Liver (tissue), 9 donors: ENCODE data around the gene RABEP2. TPM values are rescaled to one million over a fixed set of nuclear protein-coding genes. Genes with fewer than 3 reads are reported as not detected.

ENCODE experiments used
- DNase-seq: peaks from one replicate; pipeline ENCODE4 v3.0.0-alpha.2; 2017; ENCODE audit warnings: low spot score
- H3K27ac ChIP-seq, 2 donors: one replicate each; pipeline ENCODE4 v1.7.0; 2013; ENCODE audit warnings: inconsistent platforms in 2 of 2, low read length in 2 of 2, control low read depth in 1 of 2, low read depth in 1 of 2, mild to moderate bottlenecking in 1 of 2
- H3K27me3 ChIP-seq, 4 donors: one replicate each; pipeline versions ENCODE4 v1.6.1 to v1.7.0; 2013; ENCODE audit warnings: low read length in 3 of 4, inconsistent platforms in 1 of 4, mild to moderate bottlenecking in 1 of 4, moderate library complexity in 1 of 4; ENCODE audit not compliant: control insufficient read depth in 4 of 4, insufficient read depth in 4 of 4
- H3K36me3 ChIP-seq, 4 donors: one replicate each; pipeline versions ENCODE4 v1.6.1 to v1.7.0; 2013; ENCODE audit warnings: low read length in 3 of 4, mild to moderate bottlenecking in 3 of 4, low read depth in 1 of 4, moderate library complexity in 1 of 4; ENCODE audit not compliant: control insufficient read depth in 4 of 4, insufficient read depth in 3 of 4
- H3K4me1 ChIP-seq, 4 donors: one replicate each; pipeline versions ENCODE4 v1.6.1 to v1.7.0; 2013; ENCODE audit warnings: low read length in 3 of 4, mild to moderate bottlenecking in 3 of 4, moderate library complexity in 1 of 4; ENCODE audit not compliant: control insufficient read depth in 4 of 4, insufficient read depth in 4 of 4
- H3K4me3 ChIP-seq, 3 donors: one replicate each; pipeline versions ENCODE4 v1.6.1 to v1.7.0; 2013; ENCODE audit warnings: low read length in 3 of 3, control low read depth in 1 of 3, low read depth in 1 of 3, mild to moderate bottlenecking in 1 of 3
- H3K9ac ChIP-seq, 2 donors: one replicate each; pipeline ENCODE4 v1.7.0; 2013; ENCODE audit warnings: low read length in 2 of 2, mild to moderate bottlenecking in 2 of 2, moderate library complexity in 2 of 2, control low read depth in 1 of 2, low read depth in 1 of 2
- H3K9me3 ChIP-seq, 4 donors: one replicate each; pipeline versions ENCODE4 v1.6.1 to v1.7.0; 2013; ENCODE audit warnings: low read length in 3 of 4; ENCODE audit not compliant: control insufficient read depth in 4 of 4
- EGR1 ChIP-seq, 2 donors: IDR thresholded peaks; 2 replicates each; pipeline ENCODE4 v1.6.1; 2016 to 2018; ENCODE audit warnings: antibody characterized with exemption in 2 of 2, low read depth in 2 of 2
- FOXA1 ChIP-seq: IDR thresholded peaks from 2 replicates; pipeline ENCODE4 v1.6.1; 2016; ENCODE audit warnings: antibody characterized with exemption
- GABPA ChIP-seq, 2 donors: IDR thresholded peaks in 1 of 2; conservative IDR thresholded peaks in 1 of 2; 2 replicates each; pipeline ENCODE4 v1.6.1; 2016; ENCODE audit warnings: antibody characterized with exemption in 2 of 2, mild to moderate bottlenecking in 1 of 2, moderate library complexity in 1 of 2
- HNF4A ChIP-seq, 2 donors: conservative IDR thresholded peaks; 2 replicates each; pipeline ENCODE4 v1.6.1; 2016; ENCODE audit warnings: antibody characterized with exemption in 2 of 2, mild to moderate bottlenecking in 2 of 2
- HNF4G ChIP-seq: IDR thresholded peaks from 2 replicates; pipeline ENCODE4 v1.6.1; 2016; ENCODE audit warnings: antibody characterized with exemption
- RAD21 ChIP-seq, 2 donors: IDR thresholded peaks; 2 replicates each; pipeline ENCODE4 v1.6.1; 2016; ENCODE audit warnings: antibody characterized with exemption in 2 of 2, mild to moderate bottlenecking in 2 of 2
- SP1 ChIP-seq: IDR thresholded peaks from 2 replicates; pipeline ENCODE4 v1.6.1; 2018; ENCODE audit warnings: antibody characterized with exemption, mild to moderate bottlenecking
- TAF1 ChIP-seq: conservative IDR thresholded peaks from 2 replicates; pipeline ENCODE4 v1.6.1; 2016; ENCODE audit warnings: antibody characterized with exemption, mild to moderate bottlenecking
- YY1 ChIP-seq: IDR thresholded peaks from 2 replicates; pipeline ENCODE4 v1.6.1; 2016; ENCODE audit warnings: antibody characterized with exemption, mild to moderate bottlenecking
- WGBS: extraction: QIAGEN DNeasy Blood & Tissue Kit; methylation state at CpG from one replicate; pipeline ENCODE4 v1.1.7; 2013; 5-methylcytosine and 5-hydroxymethylcytosine counted together
- polyA plus RNA-seq, 2 donors: library from polyadenylated mRNA; stranded (reverse) in 1 of 2; unstranded in 1 of 2; fragments of 200-250 nt in 1 of 2; fragments of >200 nt in 1 of 2; fragmentation: Nextera tagmentation in 1 of 2; extraction: Ambion mirVana in 1 of 2; gene quantifications; one replicate each; pipeline versions ENCODE4 v1.2.1 to v1.2.3, GENCODE V29; 2013 to 2015
- total RNA-seq, 2 donors: library from RNA; depleted of rRNA; stranded (reverse); fragments of >200 nt; gene quantifications; one replicate each; pipeline ENCODE4 v1.2.3, GENCODE V29; 2014
- TF ChIP-seq, protein P1 (sequence below): IDR thresholded peaks from 2 replicates; pipeline ENCODE4 v1.6.1; 2016; ENCODE audit warnings: antibody characterized with exemption
- TF ChIP-seq, protein P2 (sequence below): fragments of 150-350 bp; IDR thresholded peaks from 2 replicates; pipeline ENCODE4 v1.5.1; 2017; ENCODE audit warnings: improper control_type of control experiment, low read depth, low read length; ENCODE audit not compliant: missing input control
- TF ChIP-seq, protein P3 (sequence below): IDR thresholded peaks from 2 replicates; pipeline ENCODE4 v1.6.1; 2016; ENCODE audit warnings: antibody characterized with exemption
- TF ChIP-seq, protein P4 (sequence below): IDR thresholded peaks from 2 replicates; pipeline ENCODE4 v1.6.1; 2016; ENCODE audit warnings: antibody characterized with exemption, mild to moderate bottlenecking
- donor health status: healthy.
- donor health status: healthy.
- donor health status: healthy.
- donor health status: healthy.
- donor health status: healthy.

RABEP2 gene
- total and polyA plus RNA-seq, 4 donors: 3.0 to 16.1 (median 8.3) TPM

DNA sequence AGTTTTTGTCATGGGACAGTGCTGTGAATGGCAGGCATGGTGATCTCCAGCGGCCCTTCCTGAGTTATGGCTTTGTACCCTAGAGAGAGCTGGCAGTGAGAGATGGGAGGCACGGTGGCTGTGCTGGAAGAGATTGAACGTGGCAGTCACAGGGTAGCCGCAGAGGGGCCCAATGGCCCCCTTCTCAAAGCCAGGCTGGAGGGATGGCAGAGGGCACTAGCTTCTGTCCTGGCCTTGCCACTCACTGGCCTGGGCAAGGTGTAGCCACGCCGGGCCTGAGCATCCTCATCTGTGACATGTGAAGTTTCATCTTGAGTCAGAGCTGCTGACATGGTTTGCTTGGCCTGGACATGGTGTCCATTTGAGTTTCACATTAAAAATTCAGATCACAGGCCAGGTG lies 50.6 kb downstream of the RABEP2 start:
- H3K27ac ChIP-seq: no peak overlapping the region
- 97% methylated on average over 6 of the region's 6 CpGs for WGBS
- no peak overlapping the region for H3K9ac ChIP-seq
- TF ChIP-seq, protein P1, sequence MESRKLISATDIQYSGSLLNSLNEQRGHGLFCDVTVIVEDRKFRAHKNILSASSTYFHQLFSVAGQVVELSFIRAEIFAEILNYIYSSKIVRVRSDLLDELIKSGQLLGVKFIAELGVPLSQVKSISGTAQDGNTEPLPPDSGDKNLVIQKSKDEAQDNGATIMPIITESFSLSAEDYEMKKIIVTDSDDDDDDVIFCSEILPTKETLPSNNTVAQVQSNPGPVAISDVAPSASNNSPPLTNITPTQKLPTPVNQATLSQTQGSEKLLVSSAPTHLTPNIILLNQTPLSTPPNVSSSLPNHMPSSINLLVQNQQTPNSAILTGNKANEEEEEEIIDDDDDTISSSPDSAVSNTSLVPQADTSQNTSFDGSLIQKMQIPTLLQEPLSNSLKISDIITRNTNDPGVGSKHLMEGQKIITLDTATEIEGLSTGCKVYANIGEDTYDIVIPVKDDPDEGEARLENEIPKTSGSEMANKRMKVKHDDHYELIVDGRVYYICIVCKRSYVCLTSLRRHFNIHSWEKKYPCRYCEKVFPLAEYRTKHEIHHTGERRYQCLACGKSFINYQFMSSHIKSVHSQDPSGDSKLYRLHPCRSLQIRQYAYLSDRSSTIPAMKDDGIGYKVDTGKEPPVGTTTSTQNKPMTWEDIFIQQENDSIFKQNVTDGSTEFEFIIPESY: no peak
- TF ChIP-seq, protein P2, sequence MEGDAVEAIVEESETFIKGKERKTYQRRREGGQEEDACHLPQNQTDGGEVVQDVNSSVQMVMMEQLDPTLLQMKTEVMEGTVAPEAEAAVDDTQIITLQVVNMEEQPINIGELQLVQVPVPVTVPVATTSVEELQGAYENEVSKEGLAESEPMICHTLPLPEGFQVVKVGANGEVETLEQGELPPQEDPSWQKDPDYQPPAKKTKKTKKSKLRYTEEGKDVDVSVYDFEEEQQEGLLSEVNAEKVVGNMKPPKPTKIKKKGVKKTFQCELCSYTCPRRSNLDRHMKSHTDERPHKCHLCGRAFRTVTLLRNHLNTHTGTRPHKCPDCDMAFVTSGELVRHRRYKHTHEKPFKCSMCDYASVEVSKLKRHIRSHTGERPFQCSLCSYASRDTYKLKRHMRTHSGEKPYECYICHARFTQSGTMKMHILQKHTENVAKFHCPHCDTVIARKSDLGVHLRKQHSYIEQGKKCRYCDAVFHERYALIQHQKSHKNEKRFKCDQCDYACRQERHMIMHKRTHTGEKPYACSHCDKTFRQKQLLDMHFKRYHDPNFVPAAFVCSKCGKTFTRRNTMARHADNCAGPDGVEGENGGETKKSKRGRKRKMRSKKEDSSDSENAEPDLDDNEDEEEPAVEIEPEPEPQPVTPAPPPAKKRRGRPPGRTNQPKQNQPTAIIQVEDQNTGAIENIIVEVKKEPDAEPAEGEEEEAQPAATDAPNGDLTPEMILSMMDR: no peak
- TF ChIP-seq HNF4A (conservative IDR thresholded peaks at IDR 0.05): no peak
- TF ChIP-seq, protein P3, sequence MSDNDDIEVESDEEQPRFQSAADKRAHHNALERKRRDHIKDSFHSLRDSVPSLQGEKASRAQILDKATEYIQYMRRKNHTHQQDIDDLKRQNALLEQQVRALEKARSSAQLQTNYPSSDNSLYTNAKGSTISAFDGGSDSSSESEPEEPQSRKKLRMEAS: no peak
- TF ChIP-seq EGR1 (IDR thresholded peaks at IDR 0.05; ENCODE audit: low read depth in 2 of 2): no peak
- no peak for TF ChIP-seq GABPA (IDR thresholded peaks at IDR 0.05 in 1 of 2, conservative IDR thresholded peaks at IDR 0.05 in 1 of 2)
- H3K4me3 ChIP-seq: no peak overlapping the region
- H3K9me3 ChIP-seq: no peaks in the 10 kb centered on the region
- H3K4me1 ChIP-seq: peaks cover 2 to 4% (median 4%) of the 10 kb centered on the region in 4 donors
- H3K27me3 ChIP-seq: no peaks in the 10 kb centered on the region
- H3K36me3 ChIP-seq: peaks cover 10 to 36% (median 16%) of the 10 kb centered on the region in 4 donors
- no peak for DNase-seq

DNA sequence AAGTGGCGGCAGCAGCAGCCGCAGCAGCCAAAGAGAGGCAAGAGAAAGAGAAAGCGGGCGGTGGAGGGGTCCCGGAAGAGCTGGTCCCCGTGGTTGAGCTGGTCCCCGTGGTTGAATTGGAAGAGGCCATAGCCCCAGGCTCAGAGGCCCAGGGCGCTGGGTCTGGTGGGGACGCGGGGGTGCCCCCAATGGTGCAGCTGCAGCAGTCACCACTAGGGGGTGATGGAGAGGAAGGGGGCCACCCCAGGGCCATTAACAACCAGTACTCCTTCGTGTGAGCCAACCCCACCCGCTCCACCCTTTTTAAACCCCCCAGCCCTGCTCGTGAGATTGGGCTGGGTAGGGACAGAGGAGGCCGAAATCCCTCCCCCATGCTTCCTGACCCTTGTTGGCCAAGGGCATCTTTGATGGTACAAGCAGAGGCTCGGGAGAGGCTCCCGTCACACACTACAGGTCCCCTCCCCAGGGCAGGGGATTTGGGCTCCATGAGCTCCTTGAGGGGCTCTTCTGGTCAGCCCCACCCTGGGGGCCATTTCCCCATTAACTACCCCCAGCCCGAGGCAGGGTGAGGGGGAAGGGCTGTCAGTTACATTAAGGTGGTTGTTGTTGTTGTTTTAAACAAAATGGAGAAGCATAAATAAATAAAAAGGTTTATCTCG lies 51.4 kb downstream of the RABEP2 start:
- DNase-seq: no peak
- no peak overlapping the region for H3K9ac ChIP-seq
- no peak overlapping the region for H3K4me3 ChIP-seq
- no peak overlapping the region for H3K27ac ChIP-seq
- peaks cover 16 to 43% (median 23%) of the 10 kb centered on the region in 4 donors for H3K36me3 ChIP-seq
- H3K27me3 ChIP-seq: no peaks in the 10 kb centered on the region
- TF ChIP-seq, protein P2: peak; percentile 54
- no peak for TF ChIP-seq TAF1
- TF ChIP-seq YY1: no peak
- peak in 1 of 2 donors; percentile 57 for TF ChIP-seq RAD21 (IDR thresholded peaks at IDR 0.05)
- no peaks in the 10 kb centered on the region for H3K4me1 ChIP-seq
- 90% methylated on average over 18 of the region's 18 CpGs for WGBS
- H3K9me3 ChIP-seq: no peaks in the 10 kb centered on the region

DNA sequence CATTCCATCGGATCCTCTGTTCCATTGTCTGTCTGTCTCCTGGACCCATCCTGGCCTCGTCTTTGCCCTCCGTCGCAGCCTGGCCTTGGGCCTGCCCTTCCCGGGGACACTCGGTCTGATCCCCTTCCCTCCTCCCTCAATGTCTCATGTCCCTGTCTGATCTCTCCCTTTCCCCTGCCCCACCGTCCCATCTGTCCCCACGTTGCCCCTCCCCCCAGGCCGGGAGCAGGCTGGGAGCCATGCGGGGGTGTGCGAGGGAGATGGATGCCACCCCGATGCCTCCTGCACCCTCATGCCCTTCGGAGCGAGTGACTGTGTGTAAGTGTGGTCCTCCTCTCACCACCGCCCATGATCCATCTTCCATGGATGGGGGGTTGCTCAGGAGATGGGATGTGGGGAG lies 52.1 kb downstream of the RABEP2 start:
- H3K36me3 ChIP-seq: peaks cover 16 to 44% (median 25%) of the 10 kb centered on the region in 4 donors
- H3K4me3 ChIP-seq: no peak overlapping the region
- H3K27ac ChIP-seq: no peak overlapping the region
- 92% methylated on average over 15 of the region's 15 CpGs for WGBS
- H3K27me3 ChIP-seq: no peaks in the 10 kb centered on the region
- H3K9me3 ChIP-seq: no peaks in the 10 kb centered on the region
- H3K4me1 ChIP-seq: no peaks in the 10 kb centered on the region
- no peak for DNase-seq
- TF ChIP-seq SP1: no peak
- no peak for TF ChIP-seq FOXA1
- TF ChIP-seq, protein P2: no peak
- TF ChIP-seq, protein P4, sequence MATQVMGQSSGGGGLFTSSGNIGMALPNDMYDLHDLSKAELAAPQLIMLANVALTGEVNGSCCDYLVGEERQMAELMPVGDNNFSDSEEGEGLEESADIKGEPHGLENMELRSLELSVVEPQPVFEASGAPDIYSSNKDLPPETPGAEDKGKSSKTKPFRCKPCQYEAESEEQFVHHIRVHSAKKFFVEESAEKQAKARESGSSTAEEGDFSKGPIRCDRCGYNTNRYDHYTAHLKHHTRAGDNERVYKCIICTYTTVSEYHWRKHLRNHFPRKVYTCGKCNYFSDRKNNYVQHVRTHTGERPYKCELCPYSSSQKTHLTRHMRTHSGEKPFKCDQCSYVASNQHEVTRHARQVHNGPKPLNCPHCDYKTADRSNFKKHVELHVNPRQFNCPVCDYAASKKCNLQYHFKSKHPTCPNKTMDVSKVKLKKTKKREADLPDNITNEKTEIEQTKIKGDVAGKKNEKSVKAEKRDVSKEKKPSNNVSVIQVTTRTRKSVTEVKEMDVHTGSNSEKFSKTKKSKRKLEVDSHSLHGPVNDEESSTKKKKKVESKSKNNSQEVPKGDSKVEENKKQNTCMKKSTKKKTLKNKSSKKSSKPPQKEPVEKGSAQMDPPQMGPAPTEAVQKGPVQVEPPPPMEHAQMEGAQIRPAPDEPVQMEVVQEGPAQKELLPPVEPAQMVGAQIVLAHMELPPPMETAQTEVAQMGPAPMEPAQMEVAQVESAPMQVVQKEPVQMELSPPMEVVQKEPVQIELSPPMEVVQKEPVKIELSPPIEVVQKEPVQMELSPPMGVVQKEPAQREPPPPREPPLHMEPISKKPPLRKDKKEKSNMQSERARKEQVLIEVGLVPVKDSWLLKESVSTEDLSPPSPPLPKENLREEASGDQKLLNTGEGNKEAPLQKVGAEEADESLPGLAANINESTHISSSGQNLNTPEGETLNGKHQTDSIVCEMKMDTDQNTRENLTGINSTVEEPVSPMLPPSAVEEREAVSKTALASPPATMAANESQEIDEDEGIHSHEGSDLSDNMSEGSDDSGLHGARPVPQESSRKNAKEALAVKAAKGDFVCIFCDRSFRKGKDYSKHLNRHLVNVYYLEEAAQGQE: no peak
- TF ChIP-seq HNF4G: no peak
- TF ChIP-seq HNF4A (conservative IDR thresholded peaks at IDR 0.05): no peak
- H3K9ac ChIP-seq: no peak overlapping the region
